HG02840 (cell line): ENCODE data around the gene MYH14.

Experiments used
- ATAC-seq: cut with Tn5 transposase; IDR thresholded peaks from one replicate; pipeline ENCODE4 v1.9.1; 2021; ENCODE audit warnings: mild to moderate bottlenecking, moderate library complexity, moderate number of reproducible peaks; ENCODE audit not compliant: unreplicated experiment, low FRiP score

The MYH14 gene

DNA sequence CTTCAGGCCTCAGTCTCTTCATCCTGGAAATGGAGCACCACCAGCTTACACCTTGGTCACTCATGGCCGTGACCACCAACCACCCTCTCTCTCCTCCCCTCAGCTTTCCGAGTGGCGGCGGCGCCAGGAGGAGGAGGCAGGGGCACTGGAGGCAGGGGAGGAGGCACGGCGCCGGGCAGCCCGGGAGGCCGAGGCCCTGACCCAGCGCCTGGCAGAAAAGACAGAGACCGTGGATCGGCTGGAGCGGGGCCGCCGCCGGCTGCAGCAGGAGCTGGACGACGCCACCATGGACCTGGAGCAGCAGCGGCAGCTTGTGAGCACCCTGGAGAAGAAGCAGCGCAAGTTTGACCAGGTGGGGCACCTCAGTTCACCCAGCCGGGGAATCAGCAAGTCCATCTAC lies 78.1 kb downstream of the MYH14 start:
- no peak for ATAC-seq

DNA sequence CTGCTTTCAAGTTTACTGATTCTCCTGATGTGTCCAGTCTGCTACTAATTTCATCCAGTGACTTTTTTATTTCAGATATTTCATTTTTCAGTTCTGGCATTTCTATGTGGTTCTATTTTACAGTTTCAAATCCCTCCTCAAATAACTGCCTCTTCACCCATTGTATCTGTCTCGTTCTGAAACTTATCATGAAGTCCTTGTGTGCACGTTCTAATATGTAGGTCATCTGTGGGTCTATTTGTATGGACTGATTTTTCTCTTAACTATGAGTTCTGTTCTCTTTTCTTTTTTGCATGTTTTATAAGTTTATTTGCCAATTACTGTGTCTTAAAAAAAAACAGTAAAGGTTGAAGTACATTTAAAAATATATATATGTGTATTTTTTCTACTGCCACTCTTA lies 82.4 kb downstream of the MYH14 start:
- no peak for ATAC-seq

DNA sequence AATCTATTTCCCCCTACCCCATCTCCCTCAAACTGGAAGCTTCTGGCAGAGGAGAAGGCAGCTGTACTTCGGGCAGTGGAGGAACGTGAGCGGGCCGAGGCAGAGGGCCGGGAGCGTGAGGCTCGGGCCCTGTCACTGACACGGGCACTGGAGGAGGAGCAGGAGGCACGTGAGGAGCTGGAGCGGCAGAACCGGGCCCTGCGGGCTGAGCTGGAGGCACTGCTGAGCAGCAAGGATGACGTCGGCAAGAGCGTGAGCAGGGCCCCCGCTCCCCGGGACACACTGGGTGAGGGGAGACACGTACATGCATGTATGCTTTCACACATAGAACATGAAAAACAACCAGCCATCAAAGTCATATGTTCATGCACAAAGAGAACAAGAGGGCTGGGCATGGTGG lies 83.0 kb downstream of the MYH14 start:
- ATAC-seq, result no peak

DNA sequence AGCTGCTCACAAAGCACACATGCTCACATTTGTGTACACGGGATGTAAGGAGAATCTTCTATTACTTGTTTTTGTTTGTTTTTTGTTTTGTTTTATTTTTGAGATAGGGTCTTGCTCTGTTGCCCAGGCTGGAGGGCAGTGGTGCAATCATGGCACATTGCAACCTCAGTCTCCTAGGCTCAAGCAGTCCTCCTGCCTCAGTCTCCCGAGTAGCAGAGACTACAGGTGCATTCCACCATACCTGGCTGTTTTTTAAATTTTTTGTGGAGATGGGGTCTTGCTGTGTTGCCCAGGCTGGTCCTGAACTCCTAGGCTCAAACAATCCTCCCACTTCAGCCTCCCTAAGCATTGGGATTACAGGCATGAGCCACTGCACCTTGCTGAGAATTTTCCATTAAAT lies 83.9 kb downstream of the MYH14 start:
- ATAC-seq, result no peak

GRCh38 chr19:50288954-50289353 lies 85.5 kb downstream of the MYH14 start:
- ATAC-seq, result no peak

GRCh38 chr19:50290011-50290410 lies 86.6 kb downstream of the MYH14 start:
- no peak for ATAC-seq

- no peak for ATAC-seq
These were observed 87.4 kb downstream of the MYH14 start for GRCh38 chr19:50290775-50291174.

DNA sequence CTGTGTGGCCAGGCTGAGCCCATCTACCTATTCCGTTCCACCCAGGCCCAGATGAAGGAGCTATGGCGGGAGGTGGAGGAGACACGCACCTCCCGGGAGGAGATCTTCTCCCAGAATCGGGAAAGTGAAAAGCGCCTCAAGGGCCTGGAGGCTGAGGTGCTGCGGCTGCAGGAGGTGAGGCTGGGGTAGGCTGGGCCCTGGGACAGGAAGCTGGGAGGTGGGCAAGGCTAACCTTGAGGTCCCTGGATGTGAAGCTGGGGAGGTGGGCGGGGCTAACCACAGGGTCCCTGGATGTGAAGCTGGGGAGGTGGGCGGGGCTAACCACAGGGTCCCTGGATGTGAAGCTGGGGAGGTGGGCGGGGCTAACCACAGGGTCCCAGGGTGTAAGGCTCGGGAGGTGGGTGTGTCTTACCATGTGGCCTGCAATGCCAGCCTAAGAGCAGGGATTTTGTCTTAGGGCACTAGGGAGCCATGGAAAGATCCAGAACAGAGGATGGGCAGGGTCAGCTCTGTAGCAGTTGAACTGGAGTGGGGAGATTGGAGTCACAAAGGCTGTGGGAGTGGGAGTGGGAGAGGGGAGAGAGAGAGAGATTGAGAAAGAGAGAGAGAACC lies 88.9 kb downstream of the MYH14 start:
- no peak for ATAC-seq

- no peak for ATAC-seq
These were observed 90.0 kb downstream of the MYH14 start for GRCh38 chr19:50293263-50294004.

DNA sequence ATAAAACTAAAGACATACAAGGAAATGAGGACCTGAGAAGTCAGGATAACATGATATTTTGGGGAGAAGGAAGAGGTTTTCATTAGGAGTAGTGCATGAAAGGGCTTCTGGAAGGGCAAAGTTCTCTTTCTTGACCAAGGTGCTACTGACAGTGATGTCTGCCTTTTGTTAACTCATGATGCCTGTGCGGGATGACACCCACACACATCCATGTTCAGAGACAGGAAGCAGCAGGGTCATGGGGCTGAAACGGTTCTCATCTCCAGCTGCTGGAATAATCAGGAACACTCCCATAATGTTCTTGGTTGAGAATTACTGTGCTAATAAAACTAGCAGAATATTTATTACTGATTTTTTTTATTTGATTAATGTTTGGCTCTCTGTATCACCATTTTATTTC lies 96.6 kb downstream of the MYH14 start:
- no peak for ATAC-seq

DNA sequence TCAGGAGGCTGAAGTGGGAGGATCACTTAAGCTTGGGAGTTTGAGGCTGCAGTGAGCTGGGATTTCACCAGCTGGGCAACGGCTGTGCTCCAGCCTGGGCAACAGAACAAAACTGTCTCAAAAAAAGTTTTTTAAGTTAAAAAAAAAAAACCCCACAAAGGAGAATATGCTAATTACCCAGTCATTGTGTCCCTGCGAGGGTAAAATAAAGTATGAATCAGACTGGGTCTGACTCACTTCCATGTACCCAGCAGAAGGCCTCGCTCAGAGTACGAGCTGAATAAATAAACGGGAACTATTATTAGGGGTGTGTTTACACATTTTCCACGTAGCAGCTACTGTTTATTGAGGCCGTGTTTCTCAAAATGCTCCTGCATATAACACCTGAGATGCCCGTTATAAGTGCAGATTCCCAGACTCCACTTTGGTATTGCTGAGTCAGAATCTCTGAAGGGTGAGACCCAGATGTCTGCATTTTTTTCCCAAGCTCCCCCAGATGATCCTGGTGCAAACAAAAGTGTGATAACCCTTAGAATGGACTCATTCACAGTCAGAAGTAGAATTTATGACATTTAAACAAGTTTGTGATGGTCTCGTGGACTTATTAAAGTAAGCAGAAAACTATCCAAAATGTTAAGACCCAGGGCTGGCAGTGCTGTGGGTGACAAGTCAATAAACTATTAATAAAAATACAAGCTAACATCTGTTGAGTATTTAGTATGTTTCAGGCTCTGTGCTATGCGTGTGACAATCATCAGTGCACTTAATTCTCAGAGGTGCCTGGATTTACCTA lies 97.6 kb downstream of the MYH14 start:
- ATAC-seq, result no peak

DNA sequence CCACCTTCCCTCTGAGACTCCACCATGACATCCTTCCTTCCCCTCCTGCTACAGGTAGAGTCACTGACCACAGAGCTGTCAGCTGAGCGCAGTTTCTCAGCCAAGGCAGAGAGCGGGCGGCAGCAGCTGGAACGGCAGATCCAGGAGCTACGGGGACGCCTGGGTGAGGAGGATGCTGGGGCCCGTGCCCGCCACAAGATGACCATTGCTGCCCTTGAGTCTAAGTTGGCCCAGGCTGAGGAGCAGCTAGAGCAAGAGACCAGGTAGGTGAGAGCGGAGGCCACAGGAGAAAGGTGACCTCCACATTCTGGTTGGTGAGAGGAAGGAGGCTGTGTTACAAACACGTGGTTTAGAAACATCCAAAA lies 98.2 kb downstream of the MYH14 start:
- ATAC-seq, result no peak

- ATAC-seq, result no peak
These were observed 100.1 kb downstream of the MYH14 start for GRCh38 chr19:50303558-50303957.

GRCh38 chr19:50308991-50309390 lies 105.6 kb downstream of the MYH14 start:
- no peak for ATAC-seq

DNA sequence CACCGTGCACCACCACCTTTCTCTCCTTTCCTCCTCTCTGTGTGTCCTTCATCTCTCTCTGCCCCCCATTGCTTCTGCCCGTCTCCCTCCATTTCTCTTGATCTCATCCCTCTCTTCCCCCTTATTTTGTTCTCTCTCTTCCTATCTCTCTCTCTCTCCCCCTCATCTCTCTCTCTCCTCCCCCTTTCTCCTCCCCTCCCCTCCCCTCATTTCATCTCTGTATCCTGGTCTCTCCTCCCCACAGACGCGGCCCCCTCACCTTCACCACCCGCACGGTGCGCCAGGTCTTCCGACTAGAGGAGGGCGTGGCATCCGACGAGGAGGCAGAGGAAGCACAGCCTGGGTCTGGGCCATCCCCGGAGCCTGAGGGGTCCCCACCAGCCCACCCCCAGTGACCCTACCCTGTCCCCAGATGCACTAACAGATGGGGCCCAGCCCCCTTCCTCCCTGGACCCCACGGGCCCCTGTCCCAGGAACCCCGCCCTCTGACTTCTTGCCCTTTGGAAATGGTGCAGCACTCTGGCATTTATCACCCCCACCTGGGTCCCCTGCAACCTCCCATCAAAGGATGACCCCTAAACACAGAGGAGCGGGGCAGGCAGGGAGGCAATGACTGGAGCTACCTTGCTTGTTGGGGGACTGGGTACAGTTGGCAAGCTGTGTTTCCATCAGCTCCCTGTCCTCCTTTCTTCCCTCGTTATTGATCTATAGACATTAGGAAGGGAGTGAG lies 106.1 kb downstream of the MYH14 start:
- no peak for ATAC-seq

- no peak for ATAC-seq
These were observed 107.5 kb downstream of the MYH14 start for GRCh38 chr19:50310759-50311465.

DNA sequence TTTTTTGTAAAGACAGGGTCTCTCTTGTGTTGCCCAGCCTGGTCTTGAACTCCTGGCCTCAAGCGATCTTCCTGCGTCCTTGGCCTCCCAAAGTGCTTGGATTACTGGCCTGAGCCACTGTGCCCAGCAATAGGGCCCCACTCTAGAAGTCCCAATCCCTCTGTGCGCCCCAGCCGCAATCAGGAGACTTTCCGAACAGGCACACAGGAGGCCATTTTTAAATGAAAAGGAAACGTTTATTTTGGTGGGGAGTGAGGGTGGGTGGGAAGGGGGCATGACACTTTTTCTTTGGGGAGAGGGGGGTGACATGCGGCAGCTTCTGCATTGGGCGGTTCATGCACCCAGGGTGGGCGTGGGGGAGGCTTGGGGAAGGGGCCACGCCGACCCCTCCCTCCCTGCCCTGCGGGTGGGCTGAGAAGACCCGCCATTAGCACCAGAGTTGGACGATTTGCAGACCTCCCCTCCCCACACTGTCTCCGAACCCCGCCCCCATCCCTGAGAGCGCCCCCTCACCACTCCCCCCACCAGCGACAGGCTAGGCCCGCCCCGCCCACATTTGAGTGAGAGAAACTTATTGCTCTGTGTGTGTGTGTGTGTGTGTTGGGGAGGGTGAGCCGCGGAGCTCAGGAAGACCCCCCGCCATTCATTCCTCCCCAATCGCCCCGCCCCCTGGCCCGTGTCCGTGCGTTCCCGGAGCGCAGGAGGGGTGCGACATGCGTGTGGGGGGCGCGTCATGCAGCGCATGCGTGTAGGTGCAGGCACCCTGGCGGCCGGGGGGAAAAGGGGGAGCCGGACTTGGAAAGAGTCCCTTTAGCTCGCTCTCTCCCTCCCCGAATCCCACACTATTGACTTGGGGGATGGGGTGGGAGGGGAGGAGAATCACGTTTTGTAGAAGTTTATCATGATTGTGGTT lies 108.6 kb downstream of the MYH14 start:
- ATAC-seq, result no peak

DNA sequence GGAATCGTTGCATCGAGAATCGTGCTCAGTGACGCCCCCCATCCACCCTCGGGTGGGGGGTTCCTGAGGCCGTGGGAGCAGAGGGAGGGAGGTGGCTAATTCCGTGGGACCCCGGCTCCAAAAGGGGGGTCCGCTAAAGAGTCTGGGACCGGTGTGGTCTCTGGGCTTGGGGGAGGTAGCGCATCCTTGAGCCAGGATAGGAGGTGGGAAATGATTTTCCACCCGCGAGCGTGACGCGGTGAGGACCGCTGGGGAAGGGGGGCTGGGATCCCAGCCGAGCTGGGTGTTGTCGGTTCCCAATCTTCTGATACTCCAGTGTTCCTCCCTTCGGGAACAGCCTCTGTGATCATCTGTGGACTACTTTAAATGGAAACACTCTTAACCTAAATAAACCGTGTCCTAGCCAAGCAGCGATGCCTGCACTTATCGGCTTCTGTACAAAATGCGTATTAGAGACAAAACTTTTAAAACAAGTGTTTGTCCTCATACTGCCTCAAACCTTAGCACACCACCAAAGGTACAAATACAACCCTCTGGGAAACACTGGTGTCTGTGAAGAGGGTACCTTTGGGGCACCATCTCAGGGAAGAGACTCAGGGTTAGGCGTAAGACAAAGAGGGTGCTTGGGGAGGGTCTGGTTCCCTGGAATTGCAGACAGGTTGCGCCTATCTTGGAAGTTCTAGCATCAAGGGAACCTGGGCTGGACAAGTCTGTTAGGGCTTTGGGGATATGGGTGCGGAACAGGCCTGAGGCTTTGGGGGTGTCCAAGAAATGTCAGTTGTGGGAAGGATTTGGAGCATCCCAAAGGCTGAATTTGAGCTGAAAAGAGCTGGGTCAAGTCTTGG lies 109.8 kb downstream of the MYH14 start:
- ATAC-seq, result no peak
